ENCODE results near the gene NHEJ1.

GRCh38 chr2:219045937-219046550 is 114.6 kb downstream of the NHEJ1 start:
- TF ChIP-seq CTCF (IDR thresholded peaks at IDR 0.05; ENCODE audit: low read depth, low read length, poor library complexity, severe bottlenecking) (no peak), EZH2phosphoT487 (IDR thresholded peaks at IDR 0.05; ENCODE audit: borderline replicate concordance, low read length) (no peak)

Measured in DOHH2 (cell line).